CD14-positive monocyte (primary cell): ENCODE results near the gene MANF. TPM values are rescaled to one million over a fixed set of nuclear protein-coding genes. Genes with fewer than 3 reads are reported as not detected.

Experiments
- DNase-seq, 3 donors: peaks; one replicate each; pipeline ENCODE4 v3.0.0-alpha.2; 2011 to 2022
- H2AFZ ChIP-seq: 2 replicates; pipeline ENCODE4 v1.6.0; 2012; ENCODE audit warnings: mild to moderate bottlenecking, low read depth, low read length, inconsistent platforms; ENCODE audit not compliant: insufficient read depth, poor library complexity, severe bottlenecking
- H3K27ac ChIP-seq, 2 donors: 1 replicate in 1 of 2; 2 replicates in 1 of 2; pipeline ENCODE4 v1.5.1; 2012 to 2013; ENCODE audit warnings: low read length in 2 of 2, control low read depth in 1 of 2, inconsistent platforms in 1 of 2, low read depth in 1 of 2, mild to moderate bottlenecking in 1 of 2
- H3K27me3 ChIP-seq, 2 donors: one replicate each; pipeline versions ENCODE4 v1.6.0 to v1.6.1; 2011 to 2013; ENCODE audit warnings: low read length in 2 of 2; ENCODE audit not compliant: control insufficient read depth in 2 of 2, insufficient read depth in 2 of 2
- H3K36me3 ChIP-seq, 2 donors: replicated peaks in 1 of 2; 1 replicate in 1 of 2; 2 replicates in 1 of 2; pipeline versions ENCODE4 v1.5.1 to v1.6.1; 2012 to 2013; ENCODE audit warnings: low read length in 2 of 2, control low read depth in 1 of 2, inconsistent platforms in 1 of 2, mild to moderate bottlenecking in 1 of 2; ENCODE audit not compliant: insufficient read depth in 2 of 2, control insufficient read depth in 1 of 2
- H3K4me1 ChIP-seq, 2 donors: 1 replicate in 1 of 2; 2 replicates in 1 of 2; pipeline versions ENCODE4 v1.5.1 to v1.6.1; 2012 to 2013; ENCODE audit warnings: low read length in 2 of 2, control low read depth in 1 of 2, inconsistent platforms in 1 of 2, mild to moderate bottlenecking in 1 of 2, moderate library complexity in 1 of 2; ENCODE audit not compliant: insufficient read depth in 2 of 2, control insufficient read depth in 1 of 2
- H3K4me2 ChIP-seq: replicated peaks from 2 replicates; pipeline ENCODE3; 2012; ENCODE audit warnings: low read length, moderate library complexity, mild to moderate bottlenecking; ENCODE audit not compliant: poor library complexity, severe bottlenecking; ENCODE audit errors: extremely low read depth
- H3K4me3 ChIP-seq, 3 experiments: fragments of 200-600 bp in 1 of 3; sonication (generic) in 1 of 3; replicated peaks in 1 of 3; 1 replicate in 2 of 3; 2 replicates in 1 of 3; pipeline ENCODE4 v1.5.1; 2011 to 2013; ENCODE audit warnings: low read length in 3 of 3, mild to moderate bottlenecking in 3 of 3, control low read depth in 2 of 3, low read depth in 2 of 3, inconsistent platforms in 1 of 3, moderate library complexity in 1 of 3
- H3K79me2 ChIP-seq: 2 replicates; pipeline ENCODE4 v1.6.0; 2012; ENCODE audit warnings: mild to moderate bottlenecking, control low read depth, inconsistent platforms, low read length, moderate library complexity; ENCODE audit not compliant: insufficient read depth
- H3K9ac ChIP-seq: 2 replicates; pipeline ENCODE4 v1.6.0; 2017; ENCODE audit warnings: low read length, mild to moderate bottlenecking; ENCODE audit not compliant: insufficient read depth, poor library complexity, severe bottlenecking
- H3K9me3 ChIP-seq, 2 donors: replicated peaks in 1 of 2; 1 replicate in 1 of 2; 2 replicates in 1 of 2; pipeline versions ENCODE4 v1.5.1 to v1.6.1; 2012 to 2013; ENCODE audit warnings: low read length in 2 of 2, control low read depth in 1 of 2; ENCODE audit not compliant: control insufficient read depth in 1 of 2, insufficient read depth in 1 of 2
- H4K20me1 ChIP-seq: 2 replicates; pipeline ENCODE4 v1.6.0; 2012; ENCODE audit warnings: mild to moderate bottlenecking, low read length, control low read depth, moderate library complexity; ENCODE audit not compliant: insufficient read depth
- H3K27ac Mint-ChIP-seq, 7 donors: one replicate each; pipeline ENCODE4 v1.8.0; 2020; ENCODE audit warnings: mild to moderate bottlenecking in 7 of 7, mixed read lengths in 7 of 7, moderate library complexity in 6 of 7, inconsistent platforms in 2 of 7
- H3K27me3 Mint-ChIP-seq, 3 donors: one replicate each; pipeline ENCODE4 v1.8.0; 2021 to 2022; ENCODE audit warnings: low read depth in 3 of 3, mild to moderate bottlenecking in 3 of 3, mixed read lengths in 3 of 3, moderate library complexity in 3 of 3, inconsistent platforms in 1 of 3
- H3K36me3 Mint-ChIP-seq, 2 donors: one replicate each; pipeline ENCODE4 v1.8.0; 2020; ENCODE audit warnings: mixed read lengths in 2 of 2, inconsistent platforms in 1 of 2, mild to moderate bottlenecking in 1 of 2
- H3K4me1 Mint-ChIP-seq: one replicate; pipeline ENCODE4 v1.8.0; 2020; ENCODE audit warnings: mild to moderate bottlenecking, mixed read lengths
- H3K4me3 Mint-ChIP-seq, 2 donors: one replicate each; pipeline ENCODE4 v1.8.0; 2020; ENCODE audit warnings: mild to moderate bottlenecking in 2 of 2, mixed read lengths in 2 of 2, moderate library complexity in 1 of 2
- H3K9me3 Mint-ChIP-seq, 7 donors: one replicate each; pipeline ENCODE4 v1.8.0; 2020 to 2022; ENCODE audit warnings: mixed read lengths in 7 of 7, mild to moderate bottlenecking in 6 of 7, moderate library complexity in 6 of 7, inconsistent platforms in 2 of 7
- WGBS: methylation state at CpG from one replicate; pipeline ENCODE4 v1.1.5; 2013; ENCODE audit warnings: missing lambda C conversion rate; ENCODE audit not compliant: insufficient coverage; 5-methylcytosine and 5-hydroxymethylcytosine counted together
- intact Hi-C, 2 donors: fragments of 100-400 bp; cut with micrococcal nuclease; formaldehyde crosslinking; loops; one replicate each; pipeline versions ENCODE4 v1.15.0 to v1.15.1; 2023
- polyA plus RNA-seq, 3 donors: library from polyadenylated mRNA; depleted of rRNA in 1 of 3; unstranded in 2 of 3; stranded (reverse) in 1 of 3; fragments of 300-500 nt in 2 of 3; fragments of >200 nt in 1 of 3; fragmentation: Illumina TruSeq in 2 of 3; gene quantifications; 1 replicate in 2 of 3; 2 replicates in 1 of 3; pipeline ENCODE4 v1.2.3, GENCODE V29; 2012 to 2021
- TF ChIP-seq, protein P1 (sequence below): fragments of 200-600 bp; IDR thresholded peaks from one replicate; pipeline ENCODE4 v1.8.0; 2022; ENCODE audit warnings: antibody characterized with exemption, mild to moderate bottlenecking

MANF gene
- polyA plus RNA-seq, 3 donors, result 14.1 to 30.2 (median 23.6) TPM

DNA sequence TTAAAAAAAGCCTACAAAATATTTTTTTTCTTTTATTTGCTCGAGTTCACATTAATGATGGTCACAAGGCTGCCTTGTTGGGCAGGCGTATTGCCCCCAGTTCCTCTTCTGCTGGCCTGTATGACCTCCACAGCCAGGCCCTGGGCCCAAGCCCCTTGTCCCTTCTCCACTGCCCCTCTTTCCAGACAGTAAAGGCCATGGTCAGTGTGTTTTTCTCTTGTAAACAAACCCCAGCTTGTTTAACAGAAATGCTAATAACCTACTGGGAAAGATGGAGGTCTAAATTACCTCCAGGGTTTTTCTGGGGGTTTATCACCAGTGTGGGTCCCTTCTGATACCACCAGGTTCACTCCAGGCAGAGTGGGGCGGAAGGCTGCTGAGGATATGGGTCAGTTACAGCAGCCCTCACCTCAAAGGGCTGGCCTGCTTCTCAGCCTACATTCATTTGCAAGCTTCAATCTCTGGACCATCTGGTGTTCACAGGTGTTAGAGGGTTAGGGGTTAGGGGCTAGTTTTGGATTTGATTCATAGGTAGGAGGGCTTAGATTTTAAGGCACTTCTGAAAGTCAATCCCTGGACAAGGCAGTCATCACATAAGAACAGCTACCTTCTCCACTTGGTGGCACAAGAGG, 2.0 kb upstream of the MANF start:
- H4K20me1 ChIP-seq, result peaks cover 19% of the 10 kb centered on the region
- H3K79me2 ChIP-seq, result peaks cover 45% of the 10 kb centered on the region
- intact Hi-C loops, result loop anchor here (5.0 to 10.0 kb wide), 2 partner anchors 299 to 1152 kb away; partner anchors contain the start of genes NT5DC2 (in 1 of the 2) and UQCC5 (in 1 of the 2)
- no peak overlapping the region for H2AFZ ChIP-seq
- H3K9me3 ChIP-seq, result no peaks in the 10 kb centered on the region
- no peak overlapping the region for H3K4me3 ChIP-seq
- peaks cover 7 to 11% of the 10 kb centered on the region in 2 donors for H3K36me3 Mint-ChIP-seq
- no peaks in the 10 kb centered on the region for H3K27me3 ChIP-seq
- H3K4me1 ChIP-seq, result peaks cover 31 to 36% of the 10 kb centered on the region in 2 donors
- no peaks in the 10 kb centered on the region for H3K9me3 Mint-ChIP-seq
- no peak overlapping the region for H3K4me2 ChIP-seq
- H3K9ac ChIP-seq, result no peak overlapping the region
- DNase-seq, result no peak
- H3K4me3 Mint-ChIP-seq, result no peak overlapping the region
- H3K4me1 Mint-ChIP-seq, result peaks cover 42% of the 10 kb centered on the region
- 63% methylated on average over 2 of the region's 3 CpGs for WGBS
- no peak overlapping the region for H3K27ac ChIP-seq
- TF ChIP-seq, protein P1, sequence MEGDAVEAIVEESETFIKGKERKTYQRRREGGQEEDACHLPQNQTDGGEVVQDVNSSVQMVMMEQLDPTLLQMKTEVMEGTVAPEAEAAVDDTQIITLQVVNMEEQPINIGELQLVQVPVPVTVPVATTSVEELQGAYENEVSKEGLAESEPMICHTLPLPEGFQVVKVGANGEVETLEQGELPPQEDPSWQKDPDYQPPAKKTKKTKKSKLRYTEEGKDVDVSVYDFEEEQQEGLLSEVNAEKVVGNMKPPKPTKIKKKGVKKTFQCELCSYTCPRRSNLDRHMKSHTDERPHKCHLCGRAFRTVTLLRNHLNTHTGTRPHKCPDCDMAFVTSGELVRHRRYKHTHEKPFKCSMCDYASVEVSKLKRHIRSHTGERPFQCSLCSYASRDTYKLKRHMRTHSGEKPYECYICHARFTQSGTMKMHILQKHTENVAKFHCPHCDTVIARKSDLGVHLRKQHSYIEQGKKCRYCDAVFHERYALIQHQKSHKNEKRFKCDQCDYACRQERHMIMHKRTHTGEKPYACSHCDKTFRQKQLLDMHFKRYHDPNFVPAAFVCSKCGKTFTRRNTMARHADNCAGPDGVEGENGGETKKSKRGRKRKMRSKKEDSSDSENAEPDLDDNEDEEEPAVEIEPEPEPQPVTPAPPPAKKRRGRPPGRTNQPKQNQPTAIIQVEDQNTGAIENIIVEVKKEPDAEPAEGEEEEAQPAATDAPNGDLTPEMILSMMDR, result no peak
- peaks cover 1 to 10% (median 3%) of the 10 kb centered on the region in 3 donors for H3K27me3 Mint-ChIP-seq
- H3K36me3 ChIP-seq, result peaks cover 1 to 9% of the 10 kb centered on the region in 2 donors
- H3K27ac Mint-ChIP-seq, result peak overlapping the region in 1 of 7 donors; percentile 32

GRCh38 chr3:51384055-51384725, 901 bp upstream of the MANF start:
- Mint-ChIP-seq H3K27me3 (peaks cover 1 to 7% (median 3%) of the 10 kb centered on the region in 3 donors), H3K27ac (peak overlapping the region; percentile 96 to 99 (median 97)), H3K4me3 (peak overlapping the region; percentile 96 to 98), H3K4me1 (peaks cover 39% of the 10 kb centered on the region), H3K9me3 (no peaks in the 10 kb centered on the region), H3K36me3 (peaks cover 18 to 19% of the 10 kb centered on the region in 2 donors)
- intact Hi-C loops, result loop anchor here (5.0 to 10.0 kb wide), 2 partner anchors 298 to 1151 kb away; partner anchors contain the start of genes NT5DC2 (in 1 of the 2) and UQCC5 (in 1 of the 2)
- H3K27me3 ChIP-seq, result no peaks in the 10 kb centered on the region
- no peaks in the 10 kb centered on the region for H3K9me3 ChIP-seq
- peak overlapping the region; percentile 78 to 99 (median 83) for H3K4me3 ChIP-seq
- H3K4me1 ChIP-seq, result peaks cover 34 to 44% of the 10 kb centered on the region in 2 donors
- H3K9ac ChIP-seq, result peak overlapping the region; percentile 95
- peak overlapping the region; percentile 64 to 97 for H3K27ac ChIP-seq
- peaks cover 10 to 20% of the 10 kb centered on the region in 2 donors for H3K36me3 ChIP-seq
- H4K20me1 ChIP-seq, result peaks cover 30% of the 10 kb centered on the region
- peaks cover 55% of the 10 kb centered on the region for H3K79me2 ChIP-seq
- peak overlapping the region; percentile 100 for H2AFZ ChIP-seq
- TF ChIP-seq, protein P1, result no peak
- 0% methylated on average over 19 of the region's 29 CpGs for WGBS
- H3K4me2 ChIP-seq, result peak overlapping the region; percentile 97
- DNase-seq, result peak in 1 of 3 donors; percentile 29
